Measurements from ENCODE around the gene CA10. TPM values are rescaled to one million over a fixed set of nuclear protein-coding genes. Genes with fewer than 3 reads are reported as not detected.

The CA10 gene
- total and polyA plus RNA-seq, 8 donors: 1.3 TPM; not detected in 7

- Histone ChIP-seq H3K36me3 (no peaks in the 10 kb centered on the region), H3K9me3 (no peaks in the 10 kb centered on the region), H3K27me3 (peaks cover 0 to 20% (median 0%) of the 10 kb centered on the region in 3 donors), H3K27ac (no peak overlapping the region), H3K4me3 (no peak overlapping the region), H3K4me1 (no peaks in the 10 kb centered on the region)
- WGBS, 5 donors: 67 to 76% (median 72%) methylated on average over 8 of the region's 8 CpGs
- intact Hi-C loops (cut with DNase I; ENCODE audit: low total_unique reads): no loop called here
- no peak for TF ChIP-seq POLR2AphosphoS5 (IDR thresholded peaks at IDR 0.05)
- TF ChIP-seq CTCF (IDR thresholded peaks at IDR 0.05): no peak
- TF ChIP-seq EP300 (IDR thresholded peaks at IDR 0.05): no peak
- TF ChIP-seq POLR2A (IDR thresholded peaks at IDR 0.05): no peak
- DNase-seq: no peak
Measured at GRCh38 chr17:51765282-51766135, 393.0 kb downstream of the CA10 start.

- Histone ChIP-seq H3K4me1 (no peaks in the 10 kb centered on the region), H3K4me3 (no peak overlapping the region), H3K9me3 (no peaks in the 10 kb centered on the region), H3K27me3 (peaks cover 0 to 26% (median 4%) of the 10 kb centered on the region in 3 donors), H3K27ac (no peak overlapping the region), H3K36me3 (no peaks in the 10 kb centered on the region)
- DNase-seq: peak; percentile 41 to 90
- TF ChIP-seq CTCF (IDR thresholded peaks at IDR 0.05): peak in 5 of 7 experiments; percentile 48 to 56 (median 53)
- TF ChIP-seq POLR2A (IDR thresholded peaks at IDR 0.05): no peak
- TF ChIP-seq POLR2AphosphoS5 (IDR thresholded peaks at IDR 0.05): no peak
- no peak for TF ChIP-seq EP300 (IDR thresholded peaks at IDR 0.05)
- intact Hi-C loops (cut with DNase I; ENCODE audit: low total_unique reads): no loop called here
- 4 to 15% (median 7%) methylated on average over 4 of the region's 4 CpGs for WGBS, 5 donors
Measured at GRCh38 chr17:51764387-51764971, 394.0 kb downstream of the CA10 start.

GRCh38 chr17:51763058-51763457 is 395.5 kb downstream of the CA10 start:
- no peak overlapping the region for H3K4me3 ChIP-seq
- no peaks in the 10 kb centered on the region for H3K36me3 ChIP-seq
- intact Hi-C loops (cut with DNase I; ENCODE audit: low total_unique reads): no loop called here
- H3K27ac ChIP-seq: no peak overlapping the region
- H3K27me3 ChIP-seq: peaks cover 0 to 26% (median 4%) of the 10 kb centered on the region in 3 donors
- TF ChIP-seq POLR2A (IDR thresholded peaks at IDR 0.05) (no peak), CTCF (IDR thresholded peaks at IDR 0.05) (no peak), POLR2AphosphoS5 (IDR thresholded peaks at IDR 0.05) (no peak), EP300 (IDR thresholded peaks at IDR 0.05) (no peak)
- H3K4me1 ChIP-seq: no peaks in the 10 kb centered on the region
- DNase-seq: no peak
- no peaks in the 10 kb centered on the region for H3K9me3 ChIP-seq
- WGBS, 5 donors: 54 to 74% (median 63%) methylated on average over 3 of the region's 3 CpGs

GRCh38 chr17:51761105-51761504 is 397.4 kb downstream of the CA10 start:
- H3K4me3 ChIP-seq: no peak overlapping the region
- no peak overlapping the region for H3K27ac ChIP-seq
- TF ChIP-seq POLR2A (IDR thresholded peaks at IDR 0.05): no peak
- no peak for TF ChIP-seq EP300 (IDR thresholded peaks at IDR 0.05)
- no peak for TF ChIP-seq POLR2AphosphoS5 (IDR thresholded peaks at IDR 0.05)
- no peak for TF ChIP-seq CTCF (IDR thresholded peaks at IDR 0.05)
- WGBS, 5 donors: 57 to 72% (median 64%) methylated on average over 1 of the region's 1 CpG
- H3K9me3 ChIP-seq: no peaks in the 10 kb centered on the region
- H3K36me3 ChIP-seq: no peaks in the 10 kb centered on the region
- intact Hi-C loops (cut with DNase I; ENCODE audit: low total_unique reads): no loop called here
- peaks cover 0 to 26% (median 4%) of the 10 kb centered on the region in 3 donors for H3K27me3 ChIP-seq
- H3K4me1 ChIP-seq: no peaks in the 10 kb centered on the region
- DNase-seq: no peak
